ENCODE data around the gene FAM187B.

- peak; percentile 30 to 79 (median 58) for TF ChIP-seq CTCF (IDR thresholded peaks at IDR 0.05)
- TF ChIP-seq POLR2A (IDR thresholded peaks at IDR 0.05) = peak in 1 of 2 donors; percentile 54
Measured at GRCh38 chr19:35247526-35248309, 19.2 kb upstream of the FAM187B start.
